HepG2 (cell line): ENCODE results near the gene ARHGAP26. TPM values are rescaled to one million over a fixed set of nuclear protein-coding genes. Genes with fewer than 3 reads are reported as not detected.

Experiments
- GTF3A ChIP-seq: sonication (generic); formaldehyde crosslinking; conservative IDR thresholded peaks from 2 replicates; pipeline ENCODE4 v1.4.0; 2020; ENCODE audit warnings: mild to moderate bottlenecking, missing genetic modification reagents
- MTF1 ChIP-seq: sonication (generic); formaldehyde crosslinking; IDR thresholded peaks from 2 replicates; pipeline ENCODE4 v1.5.0; 2020; ENCODE audit warnings: missing genetic modification reagents
- NFIC ChIP-seq: IDR thresholded peaks from 2 replicates; pipeline ENCODE4 v1.6.1; 2012; ENCODE audit warnings: mild to moderate bottlenecking, low read length, inconsistent platforms
- RFX5 ChIP-seq: IDR thresholded peaks from 2 replicates; pipeline ENCODE4 v1.6.1; 2011; ENCODE audit warnings: low read depth, low read length, improper control_type of control experiment
- SALL1 ChIP-seq: sonication (generic); formaldehyde crosslinking; IDR thresholded peaks from 2 replicates; pipeline ENCODE4 v1.8.0; 2022; ENCODE audit warnings: mild to moderate bottlenecking, missing genetic modification reagents
- SOX5 ChIP-seq: IDR thresholded peaks from 2 replicates; pipeline ENCODE4 v1.6.1; 2016; ENCODE audit warnings: borderline replicate concordance
- TCF7 ChIP-seq: sonication (generic); IDR thresholded peaks from 2 replicates; pipeline ENCODE4 v1.6.1; 2016; ENCODE audit warnings: antibody characterized with exemption, low read depth
- ZNF12 ChIP-seq: sonication (generic); formaldehyde crosslinking; IDR thresholded peaks from 2 replicates; pipeline ENCODE4 v1.5.0; 2020; ENCODE audit warnings: missing genetic modification reagents
- polyA plus RNA-seq, 8 experiments: library from polyadenylated mRNA; depleted of rRNA in 3 of 8; stranded (reverse) in 7 of 8; unstranded in 1 of 8; fragments of >200 nt; fragmentation: Illumina TruSeq in 4 of 8; extraction: Trizol in 4 of 8; gene quantifications; 2 replicates each; pipeline versions ENCODE4 v1.2.1 to v1.2.3, GENCODE V29; 2011 to 2016; ENCODE audit warnings: low read depth in 4 of 8, missing spikeins in 1 of 8, mixed read lengths in 1 of 8; ENCODE audit not compliant: insufficient read depth in 1 of 8
- total RNA-seq, 5 experiments: library from RNA; depleted of rRNA; stranded (reverse); fragments of >200 nt; fragmentation: Illumina TruSeq; extraction: Trizol; gene quantifications; 2 replicates each; pipeline ENCODE4 v1.2.3, GENCODE V29; 2016; ENCODE audit warnings: low read depth in 1 of 5
- TF ChIP-seq, protein P1 (sequence below), 2 experiments: IDR thresholded peaks; 2 replicates each; pipeline ENCODE4 v1.6.1; 2011 to 2012; ENCODE audit warnings: low read length in 2 of 2, borderline replicate concordance in 1 of 2, low read depth in 1 of 2, mild to moderate bottlenecking in 1 of 2, moderate library complexity in 1 of 2
- TF ChIP-seq, protein P2 (sequence below): sonication (generic); formaldehyde crosslinking; IDR thresholded peaks from 2 replicates; pipeline ENCODE4 v1.4.0; 2020; ENCODE audit warnings: missing genetic modification reagents
- TF ChIP-seq, protein P3 (sequence below): sonication (generic); formaldehyde crosslinking; IDR thresholded peaks from 2 replicates; pipeline ENCODE4 v1.5.1; 2020; ENCODE audit warnings: mild to moderate bottlenecking, moderate library complexity, missing genetic modification reagents
- TF ChIP-seq, protein P4 (sequence below): IDR thresholded peaks from 2 replicates; pipeline ENCODE4 v1.6.1; 2012; ENCODE audit warnings: inconsistent platforms
- TF ChIP-seq, protein P5 (sequence below), 2 experiments: sonication (generic) in 1 of 2; formaldehyde crosslinking in 1 of 2; IDR thresholded peaks; 2 replicates each; pipeline versions ENCODE4 v1.4.0 to v1.6.1; 2016 to 2020; ENCODE audit warnings: borderline replicate concordance in 1 of 2, low read depth in 1 of 2, mild to moderate bottlenecking in 1 of 2, missing genetic modification reagents in 1 of 2
- TF ChIP-seq, protein P6 (sequence below): sonication (generic); formaldehyde crosslinking; conservative IDR thresholded peaks from 2 replicates; pipeline ENCODE4 v1.4.0; 2020; ENCODE audit warnings: mild to moderate bottlenecking, missing genetic modification reagents, moderate library complexity

Gene ARHGAP26
- total and polyA plus RNA-seq, 2 of the 13 experiments (the other 11 are each of a cell fraction or from before 2014, with no cell fraction given), result 9.6 to 18.2 TPM

DNA sequence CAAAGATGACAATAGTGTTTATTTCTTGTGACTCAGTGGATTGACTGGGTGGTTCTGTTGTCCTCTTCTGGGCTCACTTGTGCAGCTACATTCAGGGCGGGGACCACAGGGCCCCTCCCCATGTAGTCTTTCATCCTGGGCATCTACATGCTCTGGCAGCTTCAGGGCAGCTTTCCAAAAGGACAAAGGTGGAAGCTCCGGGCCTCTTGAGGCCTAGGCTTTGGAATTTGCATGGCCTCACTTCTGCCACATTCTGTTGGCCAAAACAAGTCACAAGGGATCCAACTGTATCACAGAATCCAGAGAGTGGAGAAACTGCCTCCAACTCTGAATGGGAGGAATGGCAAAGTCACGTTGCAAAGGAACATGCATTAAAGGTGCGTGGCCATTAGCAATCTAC, 64.3 kb downstream of the ARHGAP26 start (continued):
- TF ChIP-seq, protein P1, sequence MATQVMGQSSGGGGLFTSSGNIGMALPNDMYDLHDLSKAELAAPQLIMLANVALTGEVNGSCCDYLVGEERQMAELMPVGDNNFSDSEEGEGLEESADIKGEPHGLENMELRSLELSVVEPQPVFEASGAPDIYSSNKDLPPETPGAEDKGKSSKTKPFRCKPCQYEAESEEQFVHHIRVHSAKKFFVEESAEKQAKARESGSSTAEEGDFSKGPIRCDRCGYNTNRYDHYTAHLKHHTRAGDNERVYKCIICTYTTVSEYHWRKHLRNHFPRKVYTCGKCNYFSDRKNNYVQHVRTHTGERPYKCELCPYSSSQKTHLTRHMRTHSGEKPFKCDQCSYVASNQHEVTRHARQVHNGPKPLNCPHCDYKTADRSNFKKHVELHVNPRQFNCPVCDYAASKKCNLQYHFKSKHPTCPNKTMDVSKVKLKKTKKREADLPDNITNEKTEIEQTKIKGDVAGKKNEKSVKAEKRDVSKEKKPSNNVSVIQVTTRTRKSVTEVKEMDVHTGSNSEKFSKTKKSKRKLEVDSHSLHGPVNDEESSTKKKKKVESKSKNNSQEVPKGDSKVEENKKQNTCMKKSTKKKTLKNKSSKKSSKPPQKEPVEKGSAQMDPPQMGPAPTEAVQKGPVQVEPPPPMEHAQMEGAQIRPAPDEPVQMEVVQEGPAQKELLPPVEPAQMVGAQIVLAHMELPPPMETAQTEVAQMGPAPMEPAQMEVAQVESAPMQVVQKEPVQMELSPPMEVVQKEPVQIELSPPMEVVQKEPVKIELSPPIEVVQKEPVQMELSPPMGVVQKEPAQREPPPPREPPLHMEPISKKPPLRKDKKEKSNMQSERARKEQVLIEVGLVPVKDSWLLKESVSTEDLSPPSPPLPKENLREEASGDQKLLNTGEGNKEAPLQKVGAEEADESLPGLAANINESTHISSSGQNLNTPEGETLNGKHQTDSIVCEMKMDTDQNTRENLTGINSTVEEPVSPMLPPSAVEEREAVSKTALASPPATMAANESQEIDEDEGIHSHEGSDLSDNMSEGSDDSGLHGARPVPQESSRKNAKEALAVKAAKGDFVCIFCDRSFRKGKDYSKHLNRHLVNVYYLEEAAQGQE (IDR thresholded peaks at IDR 0.05; ENCODE audit: borderline replicate concordance in 1 of 2, low read depth in 1 of 2, low read length in 2 of 2), result no peak
- TF ChIP-seq TCF7 (peak; percentile 67), GTF3A (no peak), RFX5 (no peak), SOX5 (CRISPR knock-in tag) (peak; percentile 22; the same call in 1 of the 2 replicates), ZNF12 (CRISPR knock-in tag) (peak; percentile 48; the same call in 1 of the 2 replicates), MTF1 (CRISPR knock-in tag) (no peak), SALL1 (CRISPR knock-in tag) (peak; percentile 72; the same call in 1 of the 2 replicates), NFIC (peak; percentile 61; the same call in 1 of the 2 replicates)
- TF ChIP-seq, protein P2, sequence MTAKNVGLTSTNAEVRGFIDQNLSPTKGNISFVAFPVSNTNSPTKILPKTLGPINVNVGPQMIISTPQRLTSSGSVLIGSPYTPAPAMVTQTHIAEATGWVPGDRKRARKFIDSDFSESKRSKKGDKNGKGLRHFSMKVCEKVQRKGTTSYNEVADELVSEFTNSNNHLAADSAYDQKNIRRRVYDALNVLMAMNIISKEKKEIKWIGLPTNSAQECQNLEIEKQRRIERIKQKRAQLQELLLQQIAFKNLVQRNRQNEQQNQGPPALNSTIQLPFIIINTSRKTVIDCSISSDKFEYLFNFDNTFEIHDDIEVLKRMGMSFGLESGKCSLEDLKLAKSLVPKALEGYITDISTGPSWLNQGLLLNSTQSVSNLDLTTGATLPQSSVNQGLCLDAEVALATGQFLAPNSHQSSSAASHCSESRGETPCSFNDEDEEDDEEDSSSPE (CRISPR knock-in tag), result peak; percentile 29; the same call in 1 of the 2 replicates
- TF ChIP-seq, protein P3, sequence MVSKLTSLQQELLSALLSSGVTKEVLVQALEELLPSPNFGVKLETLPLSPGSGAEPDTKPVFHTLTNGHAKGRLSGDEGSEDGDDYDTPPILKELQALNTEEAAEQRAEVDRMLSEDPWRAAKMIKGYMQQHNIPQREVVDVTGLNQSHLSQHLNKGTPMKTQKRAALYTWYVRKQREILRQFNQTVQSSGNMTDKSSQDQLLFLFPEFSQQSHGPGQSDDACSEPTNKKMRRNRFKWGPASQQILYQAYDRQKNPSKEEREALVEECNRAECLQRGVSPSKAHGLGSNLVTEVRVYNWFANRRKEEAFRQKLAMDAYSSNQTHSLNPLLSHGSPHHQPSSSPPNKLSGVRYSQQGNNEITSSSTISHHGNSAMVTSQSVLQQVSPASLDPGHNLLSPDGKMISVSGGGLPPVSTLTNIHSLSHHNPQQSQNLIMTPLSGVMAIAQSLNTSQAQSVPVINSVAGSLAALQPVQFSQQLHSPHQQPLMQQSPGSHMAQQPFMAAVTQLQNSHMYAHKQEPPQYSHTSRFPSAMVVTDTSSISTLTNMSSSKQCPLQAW (CRISPR knock-in tag), result no peak
- TF ChIP-seq, protein P4, sequence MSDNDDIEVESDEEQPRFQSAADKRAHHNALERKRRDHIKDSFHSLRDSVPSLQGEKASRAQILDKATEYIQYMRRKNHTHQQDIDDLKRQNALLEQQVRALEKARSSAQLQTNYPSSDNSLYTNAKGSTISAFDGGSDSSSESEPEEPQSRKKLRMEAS, result peak; percentile 45; the same call in 1 of the 2 replicates
- TF ChIP-seq, protein P5, sequence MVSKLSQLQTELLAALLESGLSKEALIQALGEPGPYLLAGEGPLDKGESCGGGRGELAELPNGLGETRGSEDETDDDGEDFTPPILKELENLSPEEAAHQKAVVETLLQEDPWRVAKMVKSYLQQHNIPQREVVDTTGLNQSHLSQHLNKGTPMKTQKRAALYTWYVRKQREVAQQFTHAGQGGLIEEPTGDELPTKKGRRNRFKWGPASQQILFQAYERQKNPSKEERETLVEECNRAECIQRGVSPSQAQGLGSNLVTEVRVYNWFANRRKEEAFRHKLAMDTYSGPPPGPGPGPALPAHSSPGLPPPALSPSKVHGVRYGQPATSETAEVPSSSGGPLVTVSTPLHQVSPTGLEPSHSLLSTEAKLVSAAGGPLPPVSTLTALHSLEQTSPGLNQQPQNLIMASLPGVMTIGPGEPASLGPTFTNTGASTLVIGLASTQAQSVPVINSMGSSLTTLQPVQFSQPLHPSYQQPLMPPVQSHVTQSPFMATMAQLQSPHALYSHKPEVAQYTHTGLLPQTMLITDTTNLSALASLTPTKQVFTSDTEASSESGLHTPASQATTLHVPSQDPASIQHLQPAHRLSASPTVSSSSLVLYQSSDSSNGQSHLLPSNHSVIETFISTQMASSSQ (IDR thresholded peaks at IDR 0.05; ENCODE audit: low read depth), result no peak
- TF ChIP-seq, protein P5 (CRISPR knock-in tag; IDR thresholded peaks at IDR 0.05; ENCODE audit: borderline replicate concordance), result 0 out of 2 replicates have a peak, but pooled peaks have one; percentile 17
- TF ChIP-seq, protein P6, sequence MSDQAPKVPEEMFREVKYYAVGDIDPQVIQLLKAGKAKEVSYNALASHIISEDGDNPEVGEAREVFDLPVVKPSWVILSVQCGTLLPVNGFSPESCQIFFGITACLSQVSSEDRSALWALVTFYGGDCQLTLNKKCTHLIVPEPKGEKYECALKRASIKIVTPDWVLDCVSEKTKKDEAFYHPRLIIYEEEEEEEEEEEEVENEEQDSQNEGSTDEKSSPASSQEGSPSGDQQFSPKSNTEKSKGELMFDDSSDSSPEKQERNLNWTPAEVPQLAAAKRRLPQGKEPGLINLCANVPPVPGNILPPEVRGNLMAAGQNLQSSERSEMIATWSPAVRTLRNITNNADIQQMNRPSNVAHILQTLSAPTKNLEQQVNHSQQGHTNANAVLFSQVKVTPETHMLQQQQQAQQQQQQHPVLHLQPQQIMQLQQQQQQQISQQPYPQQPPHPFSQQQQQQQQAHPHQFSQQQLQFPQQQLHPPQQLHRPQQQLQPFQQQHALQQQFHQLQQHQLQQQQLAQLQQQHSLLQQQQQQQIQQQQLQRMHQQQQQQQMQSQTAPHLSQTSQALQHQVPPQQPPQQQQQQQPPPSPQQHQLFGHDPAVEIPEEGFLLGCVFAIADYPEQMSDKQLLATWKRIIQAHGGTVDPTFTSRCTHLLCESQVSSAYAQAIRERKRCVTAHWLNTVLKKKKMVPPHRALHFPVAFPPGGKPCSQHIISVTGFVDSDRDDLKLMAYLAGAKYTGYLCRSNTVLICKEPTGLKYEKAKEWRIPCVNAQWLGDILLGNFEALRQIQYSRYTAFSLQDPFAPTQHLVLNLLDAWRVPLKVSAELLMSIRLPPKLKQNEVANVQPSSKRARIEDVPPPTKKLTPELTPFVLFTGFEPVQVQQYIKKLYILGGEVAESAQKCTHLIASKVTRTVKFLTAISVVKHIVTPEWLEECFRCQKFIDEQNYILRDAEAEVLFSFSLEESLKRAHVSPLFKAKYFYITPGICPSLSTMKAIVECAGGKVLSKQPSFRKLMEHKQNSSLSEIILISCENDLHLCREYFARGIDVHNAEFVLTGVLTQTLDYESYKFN (CRISPR knock-in tag), result peak; percentile 82
